ENCODE measurements around the gene EFCAB5. TPM values are rescaled to one million over a fixed set of nuclear protein-coding genes. Genes with fewer than 3 reads are reported as not detected.

The EFCAB5 gene
- total and polyA plus RNA-seq, 12 donors, result 0.06 to 0.52 (median 0.15) TPM; not detected in 8

- Histone ChIP-seq H3K27ac (no peak overlapping the region), H3K4me1 (no peaks in the 10 kb centered on the region), H3K36me3 (no peaks in the 10 kb centered on the region), H3K4me3 (no peak overlapping the region), H3K9me3 (peaks cover 0 to 13% (median 2%) of the 10 kb centered on the region in 11 donors), H3K27me3 (no peaks in the 10 kb centered on the region)
- TF ChIP-seq CTCF (IDR thresholded peaks at IDR 0.05), result no peak
- DNase-seq (no peak), ATAC-seq (no peak)
- intact Hi-C loops (cut with DNase I), result no loop called here
- 91 to 92% methylated on average over 3 of the region's 3 CpGs for WGBS, 2 donors
These were observed 55.0 kb downstream of the EFCAB5 start for GRCh38 chr17:29996458-29996857.

GRCh38 chr17:30000001-30000754 lies 58.7 kb downstream of the EFCAB5 start:
- Histone ChIP-seq H3K4me1 (no peaks in the 10 kb centered on the region), H3K9me3 (no peaks in the 10 kb centered on the region), H3K36me3 (no peaks in the 10 kb centered on the region), H3K4me3 (no peak overlapping the region), H3K27ac (no peak overlapping the region), H3K27me3 (no peaks in the 10 kb centered on the region)
- peak in 1 of 9 donors; percentile 6 for TF ChIP-seq CTCF (IDR thresholded peaks at IDR 0.05)
- DNase-seq (no peak), ATAC-seq (no peak)
- WGBS, 2 donors, result 68 to 75% methylated on average over 3 of the region's 3 CpGs
- intact Hi-C loops (cut with DNase I), result loop anchor here in 2 of 10 donors (10.0 kb wide), 2 partner anchors 65 to 195 kb away; partner anchors contain the start of gene SSH2 (in 1 of the 2)

- no peak for TF ChIP-seq CTCF (IDR thresholded peaks at IDR 0.05)
- no peaks in the 10 kb centered on the region for H3K36me3 ChIP-seq
- H3K4me1 ChIP-seq, result peaks cover 0 to 5% (median 0%) of the 10 kb centered on the region in 9 donors
- H3K9me3 ChIP-seq, result no peaks in the 10 kb centered on the region
- no peak overlapping the region for H3K4me3 ChIP-seq
- no peak for DNase-seq
- H3K27ac ChIP-seq, result no peak overlapping the region
- no peak for ATAC-seq
- intact Hi-C loops (cut with DNase I), result loop anchor here in 2 of 10 donors (10.0 kb wide), 2 partner anchors 66 to 196 kb away; partner anchors contain the start of gene SSH2 (in 1 of the 2)
- WGBS, 2 donors, result 60 to 65% methylated on average over 2 of the region's 2 CpGs
- no peaks in the 10 kb centered on the region for H3K27me3 ChIP-seq
These were observed 59.4 kb downstream of the EFCAB5 start for GRCh38 chr17:30000755-30001257.

GRCh38 chr17:30002088-30002487 lies 60.7 kb downstream of the EFCAB5 start:
- H3K27ac ChIP-seq, result no peak overlapping the region
- DNase-seq (no peak), ATAC-seq (no peak)
- no peaks in the 10 kb centered on the region for H3K36me3 ChIP-seq
- peaks cover 0 to 7% (median 0%) of the 10 kb centered on the region in 9 donors for H3K4me1 ChIP-seq
- intact Hi-C loops (cut with DNase I), result loop anchor here in 2 of 10 donors (10.0 kb wide), 2 partner anchors 67 to 197 kb away; partner anchors contain the start of gene SSH2 (in 1 of the 2)
- H3K9me3 ChIP-seq, result no peaks in the 10 kb centered on the region
- no peaks in the 10 kb centered on the region for H3K27me3 ChIP-seq
- no peak for TF ChIP-seq CTCF (IDR thresholded peaks at IDR 0.05)
- H3K4me3 ChIP-seq, result no peak overlapping the region
